HG02610 (cell line): ENCODE results near the gene ERN1.

Experiments used
- ATAC-seq: cut with Tn5 transposase; IDR thresholded peaks from one replicate; pipeline ENCODE4 v1.9.1; 2021; ENCODE audit warnings: mild to moderate bottlenecking, moderate library complexity; ENCODE audit not compliant: unreplicated experiment

ERN1 gene

DNA sequence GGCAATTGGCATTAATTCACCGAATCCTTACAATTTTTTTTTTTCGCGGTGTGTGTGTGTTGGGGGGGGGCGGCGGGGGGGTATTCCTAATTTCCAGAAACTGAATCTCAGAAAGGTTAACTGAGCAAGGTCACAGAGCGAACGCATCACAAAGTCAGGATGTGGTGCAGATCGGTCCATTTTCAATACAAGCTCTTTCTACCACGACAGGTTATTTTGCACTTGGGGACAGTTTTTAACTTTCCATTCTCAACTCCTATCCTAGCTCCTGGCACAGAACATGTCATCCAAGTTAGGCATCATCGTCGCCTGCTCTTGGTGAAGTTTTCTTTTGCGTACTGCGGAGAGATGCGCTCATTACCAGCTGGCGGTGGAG is 15.4 kb upstream of the ERN1 start:
- ATAC-seq = no peak

DNA sequence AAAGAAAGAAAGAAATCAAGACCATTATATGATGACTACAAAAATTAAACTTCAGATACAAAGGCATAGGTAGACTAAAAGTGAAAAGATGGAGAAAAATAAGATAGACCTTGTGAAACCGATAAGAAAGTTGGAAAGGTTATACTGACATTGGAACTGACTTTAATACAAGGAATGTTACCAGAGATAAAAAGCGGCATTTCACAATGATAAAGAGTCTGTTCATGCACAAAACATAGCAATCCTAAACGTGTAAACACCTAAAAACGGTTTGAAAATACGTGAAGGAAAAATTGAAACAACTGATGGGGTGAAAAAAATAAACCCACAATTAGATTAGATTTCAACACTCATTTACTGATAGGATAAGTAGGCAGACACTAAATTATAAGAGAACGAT is 9.6 kb upstream of the ERN1 start:
- no peak for ATAC-seq

DNA sequence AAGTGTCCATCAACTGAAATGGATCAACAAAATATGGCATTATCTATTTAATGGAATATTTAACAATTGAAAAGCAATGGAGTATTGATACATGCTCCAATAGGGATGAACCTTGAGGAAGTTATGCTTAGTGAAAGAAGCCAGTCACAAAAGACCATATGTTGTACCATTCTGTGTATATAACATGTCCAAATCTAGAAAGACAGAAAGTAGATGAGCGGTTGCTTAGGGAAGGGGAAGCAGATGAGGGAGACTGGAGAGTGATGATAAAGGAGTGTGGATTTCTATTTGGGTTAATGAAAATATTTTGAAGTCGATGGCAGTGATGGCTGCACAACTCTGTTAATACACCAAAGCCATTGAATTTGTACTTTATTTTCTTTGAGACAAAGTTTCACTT is 8.5 kb upstream of the ERN1 start:
- ATAC-seq = no peak

DNA sequence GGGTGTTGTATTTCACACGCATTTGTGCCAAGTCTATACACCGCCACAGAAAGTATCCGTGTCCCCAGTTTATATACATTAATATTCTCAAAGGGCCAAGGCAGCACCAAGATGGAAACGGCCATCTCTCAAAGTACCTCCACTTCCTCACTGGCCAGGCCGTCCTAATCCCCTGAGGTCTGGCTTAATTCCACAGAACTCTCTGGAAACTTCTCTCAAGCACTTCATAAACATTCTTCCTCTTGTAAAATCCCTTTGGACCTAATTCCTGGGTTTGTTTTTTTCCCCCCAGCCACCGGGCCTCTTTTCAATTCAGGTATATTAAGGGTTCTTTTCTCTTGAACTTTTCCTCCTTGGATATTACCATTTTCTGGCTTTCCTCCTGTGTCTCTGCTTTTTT is 5.1 kb upstream of the ERN1 start:
- ATAC-seq = no peak

DNA sequence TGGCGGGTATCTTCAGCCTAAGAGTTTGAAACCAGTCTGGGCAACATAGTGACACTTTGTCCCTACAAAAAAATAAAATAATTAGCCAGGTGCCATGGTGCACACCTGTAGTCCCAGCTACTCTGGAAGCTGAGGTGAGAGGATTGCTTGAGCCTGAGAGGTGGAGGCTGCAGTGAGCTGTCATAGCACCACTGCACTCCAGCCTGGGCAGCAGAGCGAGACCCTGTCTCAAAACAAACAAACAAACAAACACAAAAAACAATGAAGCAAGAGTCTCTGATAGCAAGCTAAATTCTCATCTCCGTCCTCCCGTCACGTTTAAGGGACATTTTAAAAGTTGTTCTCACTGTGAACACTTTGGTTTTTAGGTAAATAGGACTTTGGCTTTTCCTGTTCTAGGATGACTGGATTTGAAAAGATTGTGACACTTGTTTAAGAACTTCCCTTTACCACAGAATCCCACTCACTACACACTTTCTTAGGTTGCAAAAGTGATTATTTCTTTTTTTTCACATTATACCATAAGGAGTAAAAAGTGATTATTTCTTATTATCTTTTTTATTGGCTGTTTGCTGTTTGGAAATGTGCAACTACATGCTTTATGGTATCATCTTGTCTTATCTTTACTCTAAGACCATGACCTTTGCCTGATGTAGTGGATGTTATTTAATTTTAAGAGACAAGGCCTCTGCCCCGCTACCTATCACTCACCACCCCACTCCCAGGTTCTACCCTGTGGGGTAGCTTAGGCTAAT is 4.4 kb upstream of the ERN1 start:
- ATAC-seq = no peak

DNA sequence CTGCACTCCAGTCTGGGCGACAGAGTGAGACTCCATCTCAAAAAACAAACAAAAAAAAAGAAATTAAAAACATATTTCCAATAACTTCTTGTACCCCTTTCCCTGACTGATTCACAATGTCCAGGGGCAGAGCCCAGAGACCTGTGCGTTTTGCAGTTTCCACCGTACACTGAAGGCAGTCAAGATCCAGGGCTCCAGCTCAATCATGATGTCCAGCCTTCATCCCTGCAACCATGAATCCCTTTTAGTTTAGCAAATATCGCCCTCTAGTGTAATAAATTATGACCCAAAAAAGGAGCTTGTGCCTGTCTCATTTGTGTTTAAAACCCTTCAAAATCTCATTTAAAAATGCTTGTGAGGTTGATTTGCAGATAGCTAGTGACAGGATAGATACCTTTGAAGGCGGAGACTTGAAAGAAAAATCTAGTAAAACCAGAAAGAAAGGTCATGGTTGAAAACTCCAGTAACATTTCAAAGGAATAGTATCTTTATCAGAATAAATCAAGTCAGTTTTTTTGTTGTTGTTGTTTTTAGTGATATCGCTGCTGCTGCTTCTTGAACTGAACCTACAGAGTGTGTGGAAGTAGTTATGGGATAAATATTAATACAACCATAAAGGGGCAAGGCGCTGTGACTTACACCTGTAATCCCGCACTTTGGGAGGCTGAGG is 3.7 kb upstream of the ERN1 start:
- no peak for ATAC-seq

DNA sequence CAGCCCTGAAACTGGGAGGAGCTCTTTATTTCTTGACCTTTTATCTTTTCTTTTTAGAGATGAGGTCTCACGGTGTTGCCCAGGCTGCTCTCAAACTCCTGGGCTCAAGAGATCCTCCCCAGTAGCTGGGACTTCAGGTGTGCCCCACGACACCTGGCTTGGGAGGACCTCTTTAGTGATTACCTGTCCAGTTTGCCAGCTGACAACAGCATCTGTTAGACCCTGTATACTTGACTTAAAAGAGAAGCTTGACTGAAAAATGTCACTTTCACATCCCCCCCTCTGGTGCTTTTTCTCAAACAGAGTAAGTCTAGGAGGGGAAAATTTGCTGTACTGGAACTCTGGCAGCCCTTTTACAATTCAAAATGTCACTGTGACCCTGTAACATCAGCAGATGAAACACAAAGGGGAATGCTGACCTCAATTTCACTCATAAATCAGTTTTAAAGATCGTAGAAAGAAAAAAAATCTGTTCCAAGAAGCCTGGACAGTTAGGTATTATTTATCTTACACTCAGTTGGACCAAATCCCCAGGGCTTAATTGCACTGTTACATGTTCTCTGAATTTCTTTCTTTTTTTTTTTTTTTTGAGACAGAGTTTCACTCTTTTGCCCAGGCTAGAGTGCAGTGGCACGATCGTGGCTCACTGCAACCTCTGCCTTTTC is 1.8 kb upstream of the ERN1 start:
- no peak for ATAC-seq

DNA sequence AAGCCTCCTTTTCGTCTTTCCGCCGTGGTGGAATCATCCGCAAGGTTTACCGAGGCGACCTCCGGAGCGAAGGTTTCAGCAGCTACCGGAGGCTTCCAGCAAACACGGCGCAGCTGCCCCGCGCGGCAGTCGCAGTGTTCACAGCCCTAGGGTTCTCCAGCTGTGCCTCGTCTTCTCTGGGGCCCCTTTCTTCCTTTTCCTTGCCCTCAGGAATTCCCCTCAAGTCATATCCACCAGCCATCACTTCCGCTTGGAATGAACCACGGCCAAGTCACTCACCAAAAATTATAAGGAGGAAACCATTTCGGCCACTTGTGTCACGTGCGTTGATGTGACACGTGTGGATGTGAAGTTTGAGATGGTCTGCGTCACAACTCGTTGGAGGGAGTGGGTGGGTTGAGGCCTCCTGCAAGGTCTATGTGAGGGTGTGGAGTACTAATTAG is 636 bp upstream of the ERN1 start:
- ATAC-seq = peak; percentile 17

DNA sequence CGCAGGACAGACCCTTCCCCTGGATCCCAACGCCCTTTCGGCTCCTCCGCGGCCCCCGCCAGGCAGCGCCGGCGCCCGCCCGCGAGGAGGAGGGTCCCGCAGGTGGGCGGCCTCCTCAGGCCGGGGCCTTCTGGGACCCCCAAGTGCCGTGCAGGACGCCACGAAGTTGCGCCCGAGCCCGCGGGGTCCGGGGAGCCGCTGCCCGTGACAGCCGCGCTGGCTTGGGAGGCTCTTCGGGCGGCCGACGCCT is 504 bp downstream of the ERN1 start:
- ATAC-seq = no peak

DNA sequence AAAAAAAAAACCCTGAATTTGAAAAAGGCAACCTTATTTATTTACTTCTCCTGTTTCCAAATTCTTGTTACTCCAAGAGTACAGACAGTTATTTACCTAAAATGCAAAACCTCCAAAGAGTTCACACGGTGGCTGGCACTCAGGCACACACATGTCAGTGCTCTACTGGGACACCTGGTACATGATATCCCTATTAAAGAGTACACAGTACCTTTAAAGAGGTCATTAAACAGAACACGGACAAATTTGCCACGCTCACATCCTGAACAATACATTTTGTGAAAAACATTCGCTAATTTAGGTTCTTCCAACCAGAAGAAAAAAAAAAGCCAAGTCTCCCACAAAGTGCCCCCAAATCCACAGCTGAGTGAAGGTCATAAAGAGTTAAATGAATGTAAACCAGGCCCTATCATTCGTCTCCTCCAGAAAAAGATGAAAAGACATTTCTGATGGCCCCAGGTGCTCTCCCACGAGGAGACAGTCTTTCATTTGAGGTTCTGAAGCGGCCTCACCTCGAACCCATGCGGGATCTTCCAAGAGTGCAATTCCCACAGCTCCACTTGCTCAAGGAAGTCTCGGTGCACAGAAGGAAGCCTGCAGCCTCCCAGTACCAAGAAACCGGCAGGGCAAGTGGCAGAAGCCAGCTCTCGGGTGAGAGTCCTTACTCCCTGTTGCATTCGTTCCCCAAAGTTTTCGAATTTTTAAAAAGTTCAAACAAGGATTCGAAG is 993 bp downstream of the ERN1 start:
- ATAC-seq = no peak

DNA sequence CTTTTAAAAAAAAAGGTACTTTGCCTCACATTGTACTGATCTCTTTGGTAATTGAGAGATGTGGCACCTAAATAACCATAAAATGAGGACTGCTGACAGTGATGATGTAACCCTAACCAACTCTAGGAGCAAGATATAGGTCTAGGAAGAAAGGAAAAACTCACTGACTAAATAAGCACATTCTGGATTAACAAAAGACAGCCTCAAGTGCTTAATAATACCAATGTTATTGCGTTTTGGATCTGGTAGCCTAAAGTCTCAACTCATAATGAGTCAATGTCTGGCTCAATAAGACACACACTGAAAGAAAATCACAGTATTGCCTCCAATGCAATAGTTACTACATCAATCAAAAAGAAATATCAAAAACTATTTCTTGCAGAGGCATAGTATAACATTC is 3.0 kb downstream of the ERN1 start:
- ATAC-seq = no peak

DNA sequence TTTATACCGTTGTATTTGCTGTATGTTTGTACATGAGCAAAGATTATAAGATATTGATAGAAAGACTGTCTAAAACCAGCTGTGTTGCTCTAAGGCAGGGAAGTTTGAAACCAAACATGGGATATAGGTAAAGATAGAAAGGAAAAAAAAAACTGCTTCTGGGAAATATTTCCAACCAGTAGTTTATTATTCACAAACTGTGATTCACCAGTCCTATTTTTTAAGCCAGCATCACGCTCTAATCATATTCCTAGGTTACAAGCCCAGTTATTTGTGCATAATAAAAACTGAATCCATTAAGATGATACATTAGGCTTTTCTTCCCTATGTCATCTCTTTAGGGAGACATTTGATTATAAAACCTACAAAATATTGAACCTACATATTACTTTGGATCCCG is 4.0 kb downstream of the ERN1 start:
- ATAC-seq = no peak

DNA sequence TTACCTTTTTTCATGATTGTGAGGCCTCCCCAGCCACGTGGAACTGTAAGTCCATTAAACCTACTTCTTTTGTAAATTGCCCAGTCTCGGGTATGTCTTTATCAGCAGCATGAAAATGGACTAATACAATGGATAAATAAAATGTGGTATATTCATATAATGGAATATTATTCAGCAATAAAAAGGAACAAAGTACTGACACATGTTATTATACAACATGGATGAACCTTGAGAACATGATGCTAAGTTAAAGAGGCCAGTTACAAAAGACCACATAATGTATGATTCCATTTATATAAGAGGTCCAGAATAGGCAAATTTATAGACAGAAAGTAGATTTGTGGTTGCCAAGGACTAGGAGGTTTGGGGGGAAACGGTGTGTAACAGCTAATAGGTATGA is 5.3 kb downstream of the ERN1 start:
- no peak for ATAC-seq

DNA sequence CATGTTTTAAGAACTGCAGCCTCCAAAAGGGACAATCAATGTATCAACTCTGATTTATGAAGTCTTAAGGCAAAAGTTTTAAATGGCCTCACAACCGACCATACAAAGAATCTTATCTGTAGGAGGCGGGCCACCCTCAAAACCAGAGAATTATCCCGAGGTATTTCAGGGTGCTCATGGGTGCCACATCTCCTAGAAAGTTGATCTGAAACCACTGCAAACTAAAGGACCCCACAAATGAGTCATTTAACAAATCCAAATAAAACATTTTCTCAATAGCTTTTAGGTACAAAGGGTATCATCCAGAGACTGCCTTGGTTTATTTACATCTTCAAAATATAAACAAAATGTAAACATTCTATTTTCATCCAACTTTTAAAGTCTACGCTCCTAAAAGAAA is 6.8 kb downstream of the ERN1 start:
- ATAC-seq = no peak

DNA sequence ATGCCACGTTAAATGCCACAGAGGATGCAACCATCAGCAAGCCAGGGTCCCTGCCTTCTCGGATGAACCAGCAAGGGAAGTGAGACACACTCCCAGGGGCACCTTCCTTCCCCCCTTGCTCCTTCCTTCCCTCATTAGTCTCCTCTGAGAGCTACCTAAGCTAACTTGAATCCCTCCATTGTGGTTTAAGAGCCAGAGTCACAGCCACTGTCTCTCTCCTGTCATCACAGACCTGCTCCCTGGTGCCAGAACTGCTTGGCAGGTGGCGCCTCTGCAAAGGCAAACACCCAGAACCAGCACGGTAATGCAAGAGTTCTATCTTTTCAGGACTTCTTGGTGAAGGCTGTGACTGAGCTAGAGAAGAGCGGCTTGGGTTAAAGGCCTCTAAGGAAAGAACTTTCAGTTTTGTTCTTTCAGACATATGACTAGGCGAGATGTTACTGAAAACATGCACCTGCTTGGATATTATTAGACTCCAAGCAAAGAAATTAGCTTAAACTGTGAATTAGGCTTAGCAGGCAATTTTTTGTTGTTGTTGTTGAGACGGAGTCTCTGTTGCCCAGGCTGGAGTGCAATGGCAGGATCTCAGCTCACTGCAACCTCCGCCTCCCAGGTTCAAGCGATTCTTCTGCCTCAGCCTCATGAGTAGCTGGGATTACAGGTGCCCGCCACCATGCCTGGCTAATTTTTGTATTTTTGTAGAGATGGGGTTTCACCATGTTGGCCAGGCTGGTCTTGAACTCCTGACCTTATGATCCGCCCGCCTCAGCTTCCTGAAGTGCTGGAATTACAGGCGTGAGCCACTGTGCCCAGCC is 8.8 kb downstream of the ERN1 start:
- ATAC-seq = peak; percentile 76

DNA sequence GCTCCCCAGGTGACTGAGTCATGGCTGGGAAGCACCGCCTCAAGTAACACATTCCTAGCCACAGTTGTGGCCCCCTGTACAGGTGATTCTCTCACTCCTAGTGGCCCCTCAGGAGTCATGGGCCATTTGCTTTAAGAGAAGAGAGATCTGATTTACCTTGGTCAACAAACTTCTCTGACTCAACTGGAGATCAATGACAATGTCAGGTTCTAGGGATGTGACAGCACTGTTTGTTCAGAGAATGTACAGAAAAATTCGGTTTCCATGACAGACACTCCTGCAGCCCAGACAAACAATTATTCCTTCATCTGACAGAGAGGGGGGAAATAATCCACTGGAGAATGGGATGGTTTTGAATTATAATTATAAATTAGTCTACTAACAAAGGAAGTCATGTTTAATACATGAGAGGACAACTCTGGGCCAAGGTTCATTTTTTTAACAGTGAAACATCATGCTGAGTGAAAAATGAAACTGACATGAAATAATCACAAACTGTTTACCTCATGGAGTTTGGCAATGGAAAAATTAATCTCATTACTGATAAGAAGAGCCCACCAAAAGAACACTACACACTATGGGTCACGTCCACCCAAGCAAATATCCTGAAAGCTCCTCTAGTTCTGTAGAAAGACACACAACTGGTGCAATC is 9.7 kb downstream of the ERN1 start:
- no peak for ATAC-seq

DNA sequence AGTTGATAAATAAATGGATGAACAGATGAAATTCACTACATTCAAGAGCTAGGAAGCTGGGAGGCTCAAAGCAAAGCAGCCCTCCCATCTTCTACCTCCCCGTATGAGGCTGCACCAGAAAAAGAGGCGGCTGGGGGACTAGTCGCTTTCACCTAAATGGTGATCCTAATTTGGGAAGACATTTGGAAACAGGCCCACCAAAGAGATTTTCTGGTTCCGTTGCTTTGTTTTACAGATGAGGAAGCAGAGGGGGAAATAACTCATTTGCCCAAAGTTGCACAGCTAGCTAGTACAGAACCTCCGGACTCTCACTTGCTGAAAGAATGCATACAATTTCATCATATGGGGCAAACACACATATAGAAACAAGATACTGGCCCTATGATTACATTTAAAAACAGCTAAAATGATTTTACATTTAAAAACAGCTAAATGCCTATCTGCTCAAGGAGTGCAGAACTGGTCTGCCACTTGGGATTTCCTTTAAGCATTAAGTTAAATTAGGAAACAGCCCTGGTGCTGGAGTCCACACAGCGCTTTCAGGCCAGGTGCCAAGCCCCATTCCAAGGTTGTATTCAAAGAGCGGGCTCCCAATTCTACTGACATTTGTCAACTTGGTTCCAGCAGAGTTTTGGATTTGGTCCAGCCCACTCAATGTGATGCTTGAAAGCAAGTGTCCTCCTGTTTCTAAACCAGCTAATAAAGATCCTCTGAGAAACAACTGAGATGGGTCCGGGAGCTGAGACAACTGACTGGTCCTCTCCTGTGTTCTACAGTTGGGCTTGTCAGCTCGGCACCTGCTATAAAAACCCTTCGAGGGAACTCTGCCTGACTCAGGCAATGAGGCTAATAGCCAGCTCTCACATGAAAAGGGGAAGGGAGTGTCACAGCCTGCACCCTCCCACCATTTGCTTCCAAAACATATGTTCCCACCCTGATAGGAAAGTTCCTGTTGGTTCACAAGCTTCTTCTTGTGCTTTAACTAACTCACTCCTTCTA is 11.7 kb downstream of the ERN1 start:
- ATAC-seq = no peak

DNA sequence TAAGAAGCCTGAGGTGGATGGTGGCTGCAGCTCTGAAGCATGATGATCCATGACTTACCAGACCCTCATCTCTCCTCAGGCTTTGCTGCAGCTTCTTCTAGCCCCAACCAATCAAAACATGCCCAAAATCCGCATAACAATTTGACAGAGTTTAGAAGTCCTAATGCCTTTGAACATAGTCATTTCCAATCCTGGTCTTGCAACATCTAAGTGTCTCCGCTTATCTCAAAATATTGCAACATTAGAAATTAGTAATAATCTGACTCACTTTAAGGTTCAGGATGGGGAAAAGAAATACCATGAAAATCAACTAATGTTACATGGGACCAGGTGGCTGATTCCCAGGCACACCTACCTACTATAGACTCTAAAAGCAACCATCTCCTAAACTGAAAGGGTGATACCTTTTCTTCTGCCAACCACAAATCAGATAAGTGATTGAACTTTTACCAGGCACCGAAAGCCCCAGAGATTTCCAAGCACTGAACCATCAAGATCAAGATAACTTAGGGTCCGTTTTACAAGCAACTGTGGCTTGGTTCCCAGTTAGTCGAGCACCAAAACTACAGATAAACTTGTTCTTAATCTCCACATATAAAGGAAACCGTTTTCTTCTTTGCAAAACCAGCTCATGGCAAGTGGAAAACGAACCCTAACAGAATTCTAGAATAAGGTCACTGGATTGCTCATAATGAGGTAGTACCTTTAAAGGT is 14.0 kb downstream of the ERN1 start:
- no peak for ATAC-seq
